Chondrocyte (in vitro differentiated cells): Measurements from ENCODE around the gene SLC24A4. TPM values are rescaled to one million over a fixed set of nuclear protein-coding genes. Genes with fewer than 3 reads are reported as not detected.
A peak's percentile ranks its signal among the peaks of the same experiment; 100 is the strongest.

Experiments used
- DNase-seq: peaks from one replicate; pipeline ENCODE4 v3.0.0; 2021; ENCODE audit warnings: mixed read lengths, low spot score
- H3K27ac Mint-ChIP-seq: one replicate; pipeline ENCODE4 v1.8.0; 2021; ENCODE audit warnings: mild to moderate bottlenecking, moderate library complexity, mixed read lengths; ENCODE audit not compliant: unreplicated experiment
- H3K27me3 Mint-ChIP-seq: 2 replicates; pipeline ENCODE4 v1.8.0; 2021; ENCODE audit warnings: low read depth, mixed read lengths
- H3K36me3 Mint-ChIP-seq: 2 replicates; pipeline ENCODE4 v1.8.0; 2021; ENCODE audit warnings: low read depth, mixed read lengths
- H3K4me1 Mint-ChIP-seq: 2 replicates; pipeline ENCODE4 v1.8.0; 2021; ENCODE audit warnings: low read depth, mild to moderate bottlenecking, mixed read lengths
- H3K4me3 Mint-ChIP-seq: one replicate; pipeline ENCODE4 v1.8.0; 2021; ENCODE audit warnings: mild to moderate bottlenecking, moderate library complexity, mixed read lengths; ENCODE audit not compliant: unreplicated experiment
- H3K9me3 Mint-ChIP-seq: 2 replicates; pipeline ENCODE4 v1.8.0; 2021; ENCODE audit warnings: low read depth, mixed read lengths
- total RNA-seq: library from RNA; stranded (reverse); gene quantifications from 3 replicates; pipeline ENCODE4 v1.2.1, GENCODE V29; 2021
- TF ChIP-seq, protein P1 (sequence below): fragments of 200-600 bp; sonication (generic); IDR thresholded peaks from 2 replicates; pipeline ENCODE4 v1.5.0; 2021; ENCODE audit warnings: antibody characterized with exemption, mild to moderate bottlenecking, moderate library complexity

Gene SLC24A4
- total RNA-seq, 1 donor from 2014 or later, result 0.37 TPM

DNA sequence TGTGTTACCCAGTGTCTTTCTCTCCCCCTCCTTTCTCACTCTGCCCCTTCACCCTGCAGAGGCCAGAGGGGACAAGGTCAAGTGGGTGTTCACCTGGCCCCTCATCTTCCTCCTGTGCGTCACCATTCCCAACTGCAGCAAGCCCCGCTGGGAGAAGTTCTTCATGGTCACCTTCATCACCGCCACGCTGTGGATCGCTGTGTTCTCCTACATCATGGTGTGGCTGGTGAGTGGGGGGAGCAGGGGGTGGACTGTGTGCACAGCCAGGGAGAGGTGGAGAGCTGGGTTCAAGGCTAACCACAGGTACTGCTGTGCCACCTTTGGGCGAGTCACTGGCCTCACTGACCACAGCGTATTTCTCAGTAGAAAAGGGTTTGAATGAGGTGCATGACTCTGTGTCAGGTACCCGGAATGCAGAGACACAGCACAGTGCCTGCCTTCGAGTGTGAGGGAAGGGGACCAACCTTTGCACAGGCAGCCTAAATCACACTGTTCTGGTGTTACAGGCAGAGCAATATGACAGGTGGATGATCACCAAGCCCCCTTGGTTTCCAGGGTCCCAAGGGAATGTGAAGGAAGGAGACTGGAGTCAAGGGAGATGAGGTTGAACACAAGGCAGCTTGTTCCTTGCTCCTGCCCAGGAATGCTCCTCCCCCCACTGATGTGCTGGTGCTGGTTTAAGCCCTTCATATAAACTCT is 159.8 kb downstream of the SLC24A4 start:
- peaks cover 7% of the 10 kb centered on the region for H3K9me3 Mint-ChIP-seq
- H3K36me3 Mint-ChIP-seq, result no peaks in the 10 kb centered on the region
- TF ChIP-seq, protein P1, sequence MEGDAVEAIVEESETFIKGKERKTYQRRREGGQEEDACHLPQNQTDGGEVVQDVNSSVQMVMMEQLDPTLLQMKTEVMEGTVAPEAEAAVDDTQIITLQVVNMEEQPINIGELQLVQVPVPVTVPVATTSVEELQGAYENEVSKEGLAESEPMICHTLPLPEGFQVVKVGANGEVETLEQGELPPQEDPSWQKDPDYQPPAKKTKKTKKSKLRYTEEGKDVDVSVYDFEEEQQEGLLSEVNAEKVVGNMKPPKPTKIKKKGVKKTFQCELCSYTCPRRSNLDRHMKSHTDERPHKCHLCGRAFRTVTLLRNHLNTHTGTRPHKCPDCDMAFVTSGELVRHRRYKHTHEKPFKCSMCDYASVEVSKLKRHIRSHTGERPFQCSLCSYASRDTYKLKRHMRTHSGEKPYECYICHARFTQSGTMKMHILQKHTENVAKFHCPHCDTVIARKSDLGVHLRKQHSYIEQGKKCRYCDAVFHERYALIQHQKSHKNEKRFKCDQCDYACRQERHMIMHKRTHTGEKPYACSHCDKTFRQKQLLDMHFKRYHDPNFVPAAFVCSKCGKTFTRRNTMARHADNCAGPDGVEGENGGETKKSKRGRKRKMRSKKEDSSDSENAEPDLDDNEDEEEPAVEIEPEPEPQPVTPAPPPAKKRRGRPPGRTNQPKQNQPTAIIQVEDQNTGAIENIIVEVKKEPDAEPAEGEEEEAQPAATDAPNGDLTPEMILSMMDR, result no peak
- H3K4me3 Mint-ChIP-seq, result no peak overlapping the region
- peaks cover 30% of the 10 kb centered on the region for H3K4me1 Mint-ChIP-seq
- H3K27ac Mint-ChIP-seq, result no peak overlapping the region
- no peaks in the 10 kb centered on the region for H3K27me3 Mint-ChIP-seq
- no peak for DNase-seq

DNA sequence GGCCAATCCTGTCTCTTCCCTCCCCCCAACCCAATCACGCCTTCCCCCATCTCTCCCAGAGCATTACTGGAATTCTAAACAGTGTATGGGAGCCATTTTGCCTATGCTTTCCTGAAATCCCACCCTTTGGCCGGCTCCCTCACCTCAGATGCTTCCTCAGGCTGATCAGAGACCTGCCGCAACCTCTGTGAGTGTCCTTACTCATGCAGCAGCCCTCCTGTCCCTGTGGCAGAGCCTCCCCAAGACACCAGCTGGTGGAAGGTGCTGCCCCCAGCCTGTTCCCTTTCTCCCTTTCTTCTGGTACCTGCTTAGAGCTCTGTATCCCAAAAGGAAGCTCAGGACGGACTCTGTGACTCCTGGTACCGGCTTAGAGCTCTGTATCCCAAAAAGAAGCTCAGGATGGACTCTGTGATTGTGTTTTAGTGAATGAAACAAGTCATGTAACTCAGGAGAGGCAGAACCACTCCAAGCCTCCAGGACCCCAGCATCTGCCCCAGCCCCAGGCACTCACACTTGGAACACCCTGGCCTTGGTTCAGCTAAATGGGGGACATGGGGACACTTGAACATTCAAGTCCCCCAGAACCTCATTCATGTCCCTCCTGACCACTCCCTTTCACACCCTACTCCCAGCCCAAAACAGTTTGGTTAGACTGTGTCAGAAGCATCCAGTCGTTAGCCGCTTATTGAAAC is 161.3 kb downstream of the SLC24A4 start:
- Mint-ChIP-seq H3K36me3 (no peaks in the 10 kb centered on the region), H3K4me1 (peaks cover 30% of the 10 kb centered on the region), H3K9me3 (peaks cover under 1% of the 10 kb centered on the region), H3K4me3 (no peak overlapping the region), H3K27me3 (no peaks in the 10 kb centered on the region), H3K27ac (no peak overlapping the region)
- TF ChIP-seq, protein P1, result no peak
- DNase-seq, result no peak

DNA sequence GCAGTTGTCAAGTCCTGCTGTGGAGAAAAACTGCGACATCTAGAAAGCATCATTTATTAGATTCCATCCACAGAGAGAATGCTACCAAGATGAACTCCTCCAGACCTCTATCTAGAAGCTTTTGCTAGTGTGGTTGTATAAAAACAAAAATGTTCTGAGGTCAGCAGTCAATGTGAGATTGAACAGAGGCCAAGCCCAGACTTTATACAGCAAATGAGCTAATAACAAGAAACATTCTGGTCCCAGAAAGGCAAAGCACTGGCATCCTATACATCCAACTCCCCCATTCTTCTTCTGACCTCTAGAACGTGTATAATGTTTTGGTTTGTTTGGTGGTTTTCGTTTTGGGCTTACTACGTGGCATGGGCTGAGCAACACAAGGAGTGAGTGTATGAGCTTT is 163.9 kb downstream of the SLC24A4 start:
- Mint-ChIP-seq H3K27me3 (peaks cover 2% of the 10 kb centered on the region), H3K9me3 (no peaks in the 10 kb centered on the region), H3K27ac (peak overlapping the region; percentile 74), H3K4me1 (peaks cover 21% of the 10 kb centered on the region), H3K36me3 (no peaks in the 10 kb centered on the region), H3K4me3 (no peak overlapping the region)
- TF ChIP-seq, protein P1, result no peak
- DNase-seq, result no peak

GRCh38 chr14:92487513-92488133 is 164.7 kb downstream of the SLC24A4 start:
- Mint-ChIP-seq H3K27me3 (peaks cover 2% of the 10 kb centered on the region), H3K4me3 (no peak overlapping the region), H3K36me3 (no peaks in the 10 kb centered on the region), H3K4me1 (peaks cover 17% of the 10 kb centered on the region), H3K27ac (peak overlapping the region; percentile 74), H3K9me3 (no peaks in the 10 kb centered on the region)
- DNase-seq, result no peak
- TF ChIP-seq, protein P1, result no peak

- TF ChIP-seq, protein P1, result no peak
- no peaks in the 10 kb centered on the region for H3K36me3 Mint-ChIP-seq
- no peaks in the 10 kb centered on the region for H3K9me3 Mint-ChIP-seq
- H3K4me3 Mint-ChIP-seq, result no peak overlapping the region
- H3K27ac Mint-ChIP-seq, result no peak overlapping the region
- H3K27me3 Mint-ChIP-seq, result peaks cover 2% of the 10 kb centered on the region
- H3K4me1 Mint-ChIP-seq, result peaks cover 17% of the 10 kb centered on the region
- no peak for DNase-seq
Measured at GRCh38 chr14:92489394-92490238, 166.7 kb downstream of the SLC24A4 start.
